Small intestine (tissue), 16 donors: ENCODE results near the gene NCAN. TPM values are rescaled to one million over a fixed set of nuclear protein-coding genes. Genes with fewer than 3 reads are reported as not detected.

Experiments
- DNase-seq, 2 donors: peaks; one replicate each; pipeline versions ENCODE4 v3.0.0 to v3.0.0-alpha.2; 2013
- FAIRE-seq: peaks from 2 replicates; lab custom pipeline; 2012; peaks lifted over from hg19 to GRCh38; lab: Jason Lieb, UNC
- H3K27ac ChIP-seq, 3 donors: one replicate each; pipeline ENCODE4 v1.5.1; 2013; ENCODE audit warnings: low read length in 2 of 3, mild to moderate bottlenecking in 2 of 3, control low read depth in 1 of 3, inconsistent platforms in 1 of 3, low read depth in 1 of 3, moderate library complexity in 1 of 3
- H3K27me3 ChIP-seq, 3 donors: one replicate each; pipeline ENCODE4 v1.6.1; 2013; ENCODE audit warnings: low read length in 3 of 3, inconsistent platforms in 1 of 3; ENCODE audit not compliant: control insufficient read depth in 3 of 3, insufficient read depth in 3 of 3
- H3K36me3 ChIP-seq, 3 donors: one replicate each; pipeline ENCODE4 v1.6.1; 2013; ENCODE audit warnings: low read length in 3 of 3, inconsistent platforms in 1 of 3, low read depth in 1 of 3, mild to moderate bottlenecking in 1 of 3, moderate library complexity in 1 of 3; ENCODE audit not compliant: control insufficient read depth in 3 of 3, insufficient read depth in 2 of 3
- H3K4me1 ChIP-seq, 3 donors: one replicate each; pipeline ENCODE4 v1.6.1; 2013; ENCODE audit warnings: low read length in 2 of 3, inconsistent platforms in 1 of 3, low read depth in 1 of 3, mild to moderate bottlenecking in 1 of 3, moderate library complexity in 1 of 3; ENCODE audit not compliant: control insufficient read depth in 3 of 3, insufficient read depth in 2 of 3
- H3K4me3 ChIP-seq, 3 donors: one replicate each; pipeline ENCODE4 v1.5.1; 2013; ENCODE audit warnings: low read length in 3 of 3, control low read depth in 1 of 3, inconsistent platforms in 1 of 3, low read depth in 1 of 3, mild to moderate bottlenecking in 1 of 3, moderate library complexity in 1 of 3
- H3K9me3 ChIP-seq, 2 donors: one replicate each; pipeline ENCODE4 v1.6.1; 2013; ENCODE audit warnings: low read depth in 1 of 2, low read length in 1 of 2; ENCODE audit not compliant: control insufficient read depth in 2 of 2, insufficient read depth in 1 of 2
- WGBS, 3 donors: extraction: QIAGEN DNeasy Blood & Tissue Kit; methylation state at CpG; one replicate each; pipeline ENCODE4 v1.1.7; 2013; 5-methylcytosine and 5-hydroxymethylcytosine counted together
- long read RNA-seq, 10 donors: transcript quantifications; one replicate each; lab custom pipeline, GENCODE V29; 2026
- polyA plus RNA-seq, 4 donors: library from polyadenylated mRNA; stranded (reverse) in 3 of 4; unstranded in 1 of 4; fragments of 200-250 nt in 3 of 4; fragments of 120-200 nt in 1 of 4; gene quantifications; one replicate each; pipeline versions ENCODE4 v1.2.1 to v1.2.3, GENCODE V29; 2013
- donor health status: healthy with polysubstance abuse.
- donor health status: control.
- donor health status: control.
- donor health status: Bipolar disorder and iron deficiency.
- donor health status: healthy.

Gene NCAN
- polyA plus RNA-seq: under 1 TPM in 3 of 4 donors, not detected in 1; 0.03 to 0.27 (median 0.16) TPM
- long read RNA-seq, donor 1: 0 reads
- long read RNA-seq, donor 2: 0 reads
- long read RNA-seq, donor 3: 0 reads
- long read RNA-seq, donor 4: 0 reads
- long read RNA-seq, donor 5: 0 reads
- long read RNA-seq, donor 6: 0 reads
- long read RNA-seq, donor 7: 0 reads
- long read RNA-seq, donor 8: 0 reads
- long read RNA-seq, donor 9: 0 reads
- long read RNA-seq, donor 10: 0 reads

DNA sequence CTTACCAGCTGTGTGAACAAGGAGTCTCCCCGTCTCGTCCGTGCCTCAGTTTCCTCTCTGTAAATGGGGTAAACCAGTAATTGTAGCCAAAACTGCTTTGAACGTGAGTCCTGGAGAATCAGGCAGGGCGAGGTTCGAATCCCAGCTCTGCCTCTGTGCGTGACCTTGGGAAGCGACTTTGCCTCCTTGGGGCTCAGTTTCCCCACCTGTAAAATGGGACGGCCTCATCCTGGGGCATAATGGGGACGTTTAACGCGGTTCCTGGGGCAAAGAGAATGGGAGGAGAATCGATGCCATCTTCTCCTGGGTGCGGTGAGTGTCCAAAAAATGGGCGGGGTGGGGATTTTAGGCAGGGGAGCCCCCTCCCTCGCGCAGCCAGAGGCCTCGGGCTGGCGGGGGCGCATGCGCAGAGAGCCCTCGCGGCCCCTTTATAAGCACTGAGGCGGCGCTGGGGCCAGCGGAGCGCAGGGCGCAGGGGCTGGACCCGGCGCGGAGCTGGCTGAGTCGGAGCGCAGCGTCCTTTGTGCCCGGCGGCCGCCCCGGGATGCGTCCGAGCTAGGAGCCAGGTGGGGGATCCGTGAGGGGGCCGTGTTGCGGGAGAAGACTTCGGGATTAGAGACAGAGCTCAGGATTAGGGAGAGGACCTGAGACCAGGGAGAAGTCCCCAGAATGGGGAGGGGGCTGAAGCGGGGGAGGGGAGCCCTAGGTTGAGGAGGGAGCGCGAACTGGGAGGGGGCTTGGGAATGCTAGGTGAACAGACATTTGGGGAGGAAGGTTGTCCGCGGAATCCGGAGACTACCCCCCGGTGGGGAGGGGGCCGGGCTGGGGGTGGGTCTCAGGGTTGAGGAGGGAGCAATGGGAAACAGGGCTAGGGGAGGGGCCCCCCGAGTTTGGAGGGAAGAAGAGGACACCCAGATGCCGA is at the start of gene NCAN:
Gene NCAN, plus strand, starts transcription at position 460 of the 922 bp plus-strand sequence. CDS start 4,996 bp downstream, outside the sequence.
- no peak within 1 kb of the TSS for H3K4me3 ChIP-seq
- 8 to 15% (median 12%) methylated on average over 53 to 54 of the region's 54 CpGs for WGBS, 3 donors
- peaks cover 0 to 2% of the 10 kb centered on the region in 2 donors for H3K9me3 ChIP-seq
- H3K27ac ChIP-seq: no peak within 1 kb of the TSS
- no peak for FAIRE-seq
- DNase-seq: no peak
- peaks cover 10 to 52% (median 24%) of the 10 kb centered on the region in 3 donors for H3K27me3 ChIP-seq
- H3K4me1 ChIP-seq: no peaks in the 10 kb centered on the region
- no peaks in the 10 kb centered on the region for H3K36me3 ChIP-seq

DNA sequence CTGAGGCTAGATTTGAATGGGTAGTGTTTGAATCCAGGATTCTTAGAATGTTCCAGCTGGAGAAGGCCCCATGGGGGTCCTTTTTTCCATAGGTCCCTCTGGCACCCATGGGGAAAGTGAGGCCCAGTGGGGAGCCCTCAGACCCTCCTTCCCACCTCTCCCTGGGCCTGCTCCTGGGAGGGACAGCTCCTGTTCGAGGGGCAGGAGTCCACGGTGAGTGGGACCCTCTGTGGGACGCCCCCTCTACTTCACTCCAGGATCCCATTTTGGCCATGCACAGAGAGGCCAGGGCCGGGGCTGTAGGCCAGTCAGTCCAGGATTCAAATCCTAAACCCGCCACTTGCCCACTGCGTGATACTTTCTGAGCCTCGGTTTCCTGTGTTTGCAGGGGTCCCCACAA is 49.3 kb upstream of the NCAN start:
- FAIRE-seq: no peak
- H3K9me3 ChIP-seq: no peaks in the 10 kb centered on the region
- 85 to 96% (median 91%) methylated on average over 7 of the region's 7 CpGs for WGBS, 3 donors
- H3K27ac ChIP-seq: no peak overlapping the region
- no peak for DNase-seq
- peaks cover 0 to 7% (median 0%) of the 10 kb centered on the region in 3 donors for H3K36me3 ChIP-seq
- no peak overlapping the region for H3K4me3 ChIP-seq
- no peaks in the 10 kb centered on the region for H3K27me3 ChIP-seq
- no peaks in the 10 kb centered on the region for H3K4me1 ChIP-seq

DNA sequence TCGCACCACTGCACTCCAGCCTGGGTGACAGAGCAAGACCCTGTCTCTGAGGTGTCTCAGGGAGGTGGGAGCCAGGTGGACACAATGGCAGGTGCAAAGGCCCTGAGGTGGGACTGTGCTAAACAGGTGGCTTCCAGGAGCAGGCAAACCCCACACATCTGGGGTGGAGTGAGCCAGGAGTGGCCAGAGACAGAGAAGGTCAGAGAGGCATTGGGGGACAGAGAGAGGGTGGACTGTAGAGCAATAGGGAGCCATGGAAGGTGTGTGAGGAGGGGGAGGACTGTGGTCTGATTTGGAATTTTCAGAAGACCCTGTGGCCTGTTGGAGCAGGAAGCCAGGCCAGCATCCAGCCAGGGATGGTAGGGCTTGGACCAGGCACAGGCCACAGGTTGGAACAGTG is 46.4 kb upstream of the NCAN start:
- no peak for FAIRE-seq
- Histone ChIP-seq H3K4me3 (no peak overlapping the region), H3K36me3 (peaks cover 0 to 4% (median 0%) of the 10 kb centered on the region in 3 donors), H3K4me1 (peaks cover 0 to 7% (median 0%) of the 10 kb centered on the region in 3 donors), H3K27me3 (peaks cover 0 to 5% (median 0%) of the 10 kb centered on the region in 3 donors), H3K27ac (no peak overlapping the region), H3K9me3 (no peaks in the 10 kb centered on the region)
- WGBS, 3 donors: 89 to 93% (median 89%) methylated on average over 1 of the region's 1 CpG
- no peak for DNase-seq

DNA sequence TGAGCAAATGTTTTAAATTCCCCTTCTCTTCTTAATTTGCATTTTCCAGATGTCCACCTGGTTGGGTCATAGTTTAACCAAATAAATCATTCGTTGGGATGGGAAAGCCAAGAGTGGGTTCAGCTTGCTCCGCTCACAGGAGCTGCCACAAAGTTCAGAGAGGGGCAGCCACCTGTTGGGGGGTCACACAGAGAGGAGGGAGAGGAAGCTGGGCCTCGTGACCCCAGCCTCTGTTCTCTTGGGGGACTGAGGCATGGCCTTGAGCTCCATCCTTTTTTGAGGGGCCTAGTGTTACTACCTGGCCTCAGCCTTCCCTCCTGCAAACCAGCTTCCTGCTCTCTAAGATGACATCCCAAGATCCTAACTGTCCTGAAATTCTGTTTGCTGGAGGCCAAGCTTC is 44.1 kb upstream of the NCAN start:
- Histone ChIP-seq H3K27ac (no peak overlapping the region), H3K4me1 (peaks cover 0 to 8% (median 0%) of the 10 kb centered on the region in 3 donors), H3K4me3 (no peak overlapping the region), H3K36me3 (peaks cover 0 to 2% (median 0%) of the 10 kb centered on the region in 3 donors), H3K9me3 (no peaks in the 10 kb centered on the region), H3K27me3 (peaks cover 0 to 6% (median 0%) of the 10 kb centered on the region in 3 donors)
- no peak for DNase-seq
- 83 to 93% (median 87%) methylated on average over 3 of the region's 3 CpGs for WGBS, 3 donors
- no peak for FAIRE-seq

DNA sequence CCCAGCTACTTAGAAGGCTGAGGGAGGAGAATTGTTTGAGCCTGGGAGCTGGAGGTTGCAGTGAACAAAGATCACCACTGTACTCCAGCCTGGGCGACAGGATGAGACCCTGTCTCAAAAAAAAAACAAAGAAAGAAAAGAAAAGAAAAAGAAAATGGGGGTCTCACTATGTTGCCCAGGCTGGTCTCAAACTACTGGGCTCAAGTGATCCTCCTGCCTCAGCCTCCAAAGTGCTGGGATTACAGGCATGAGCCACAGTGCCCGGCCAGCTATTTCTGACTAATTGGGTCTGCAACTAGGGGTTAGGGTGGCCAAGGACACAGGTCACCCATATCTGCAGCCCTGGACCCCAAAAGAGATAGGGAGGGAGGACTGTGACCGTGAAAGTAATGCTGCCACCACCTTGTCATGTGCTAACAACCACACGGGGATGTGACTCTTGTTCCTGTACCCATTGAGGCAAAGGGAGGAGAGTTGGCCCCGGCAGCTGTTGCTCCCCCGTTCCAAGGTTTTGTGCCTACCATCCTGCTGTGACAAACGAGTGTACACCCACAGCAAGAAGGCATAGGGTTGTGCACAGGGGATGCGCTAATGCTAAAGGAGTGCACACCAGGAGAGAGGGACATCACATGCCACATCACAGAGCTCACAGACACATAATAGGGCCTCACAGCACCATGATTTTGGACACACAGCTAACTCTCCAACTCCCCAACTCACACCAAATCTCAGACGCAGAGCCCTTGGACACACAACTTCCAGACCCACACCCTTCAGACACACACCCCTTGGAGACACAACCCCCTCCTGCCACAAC is 42.3 kb upstream of the NCAN start:
- Histone ChIP-seq H3K27me3 (peaks cover 0 to 6% (median 0%) of the 10 kb centered on the region in 3 donors), H3K9me3 (no peaks in the 10 kb centered on the region), H3K4me3 (peak overlapping the region in 1 of 3 donors; percentile 8), H3K36me3 (peaks cover 0 to 4% (median 0%) of the 10 kb centered on the region in 3 donors), H3K27ac (no peak overlapping the region), H3K4me1 (peaks cover 0 to 8% (median 0%) of the 10 kb centered on the region in 3 donors)
- WGBS, 3 donors: 64 to 76% (median 71%) methylated on average over 9 of the region's 9 CpGs
- DNase-seq (no peak), FAIRE-seq (no peak)

DNA sequence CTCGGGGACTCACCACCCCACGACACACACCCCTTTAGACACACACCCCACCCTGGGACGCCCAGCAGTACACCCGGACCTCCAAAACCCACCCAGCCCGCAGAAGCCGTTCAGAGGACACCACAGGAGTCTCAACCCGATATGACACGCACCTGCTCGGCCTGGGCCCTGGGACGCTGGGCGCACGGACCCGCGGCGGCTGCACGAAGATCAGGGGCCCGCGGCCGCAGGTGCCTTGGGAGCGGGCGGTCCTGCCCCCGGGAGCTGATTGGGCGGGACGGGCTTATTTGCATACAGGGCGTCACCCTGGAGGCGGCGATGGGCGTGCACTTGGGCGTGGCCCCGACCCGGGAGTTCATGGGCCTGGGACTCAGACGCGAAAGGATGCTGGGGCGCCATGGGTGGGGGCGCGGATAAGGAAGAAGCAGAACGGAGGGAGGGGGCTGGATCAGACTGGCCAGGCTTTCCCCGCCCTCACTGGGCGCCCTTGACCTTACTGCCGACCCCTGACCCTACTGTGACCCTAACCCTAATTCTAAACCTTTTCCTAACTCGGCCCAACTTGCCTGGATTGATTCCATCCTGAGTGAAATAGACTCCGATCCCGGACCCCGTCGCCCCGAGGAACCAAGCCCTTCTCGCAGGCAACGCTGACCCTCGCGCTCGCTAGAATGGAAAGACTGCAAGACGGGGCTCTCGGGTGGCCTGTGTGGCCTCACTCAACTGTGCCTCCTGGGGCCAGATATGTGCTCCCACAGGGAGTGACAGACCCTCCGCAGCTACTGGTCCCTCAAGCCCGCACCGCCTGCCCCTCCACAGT is 41.5 kb upstream of the NCAN start, which contains the start of gene MEF2B:
Gene MEF2B, minus strand, starts transcription at position 211 of the 820 bp plus-strand sequence. CDS start 19,528 bp downstream, outside the sequence.
- peak within 1 kb of the TSS in 1 of 3 donors; percentile 8 for H3K4me3 ChIP-seq
- FAIRE-seq (no peak), DNase-seq (peak; percentile 80 to 86)
- H3K27me3 ChIP-seq: peaks cover 0 to 6% (median 0%) of the 10 kb centered on the region in 3 donors
- H3K9me3 ChIP-seq: no peaks in the 10 kb centered on the region
- 12 to 21% (median 16%) methylated on average over 47 to 56 of the region's 56 CpGs for WGBS, 3 donors
- H3K36me3 ChIP-seq: peaks cover 0 to 4% (median 0%) of the 10 kb centered on the region in 3 donors
- H3K27ac ChIP-seq: no peak within 1 kb of the TSS
- peaks cover 0 to 8% (median 0%) of the 10 kb centered on the region in 3 donors for H3K4me1 ChIP-seq

DNA sequence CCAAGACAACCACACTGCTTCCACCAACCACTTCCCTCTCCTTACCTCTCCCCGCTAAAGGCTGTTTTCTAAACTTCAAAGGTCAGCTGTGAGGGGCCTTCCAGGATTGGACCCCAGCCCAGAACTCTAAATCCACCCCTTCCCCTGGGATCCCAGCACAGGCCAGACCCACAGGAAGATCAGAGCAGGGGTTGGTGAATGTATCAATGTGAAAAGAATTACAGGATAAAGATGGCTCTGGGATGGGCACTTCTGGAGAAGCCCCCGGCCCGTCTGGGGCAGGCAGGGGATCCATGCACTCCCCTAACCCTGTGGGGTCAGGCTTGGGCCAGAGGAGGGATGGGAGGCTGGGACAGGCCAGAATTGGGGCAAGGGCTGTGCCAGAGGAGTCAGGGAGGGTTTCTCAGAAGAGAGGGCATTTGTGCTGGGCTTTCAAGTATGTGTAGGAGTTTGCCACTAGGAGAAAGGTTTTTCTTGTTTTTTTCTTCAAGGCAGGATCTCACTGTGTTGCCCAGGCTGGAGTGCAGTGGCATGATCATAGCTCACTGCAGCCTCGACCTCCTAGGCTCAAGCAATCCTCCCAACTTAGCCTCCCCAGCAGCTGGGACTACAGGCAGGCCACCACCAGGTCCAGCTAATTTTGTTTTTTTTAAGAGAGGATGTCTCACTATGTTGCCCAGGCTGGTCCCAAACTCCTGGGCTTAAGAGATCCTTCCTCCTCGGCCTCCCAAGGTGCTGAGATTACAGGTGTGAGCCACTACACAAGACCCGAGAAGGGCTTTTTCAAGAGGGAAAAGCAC is 40.7 kb upstream of the NCAN start:
- Histone ChIP-seq H3K36me3 (peaks cover 0 to 10% (median 0%) of the 10 kb centered on the region in 3 donors), H3K27ac (no peak overlapping the region), H3K4me3 (no peak overlapping the region), H3K4me1 (peaks cover 0 to 8% (median 0%) of the 10 kb centered on the region in 3 donors), H3K27me3 (peaks cover 0 to 6% (median 0%) of the 10 kb centered on the region in 3 donors), H3K9me3 (no peaks in the 10 kb centered on the region)
- WGBS, 3 donors: 83 to 93% (median 84%) methylated on average over 6 of the region's 6 CpGs
- DNase-seq (no peak), FAIRE-seq (no peak)
